IMR-90 (cell line): ENCODE measurements around the gene GNGT1. TPM values are rescaled to one million over a fixed set of nuclear protein-coding genes. Genes with fewer than 3 reads are reported as not detected.

Experiments used
- ATAC-seq: fragments of 200-7000 bp; cut with Tn5 transposase; 2 replicates; pipeline ENCODE4 v1.9.1; 2020; ENCODE audit warnings: low read depth, mild to moderate bottlenecking, moderate library complexity
- BruUV-seq: library from RNA; stranded (reverse); fragments of 400-500 nt; replicated peaks from 2 replicates; lab custom pipeline; 2021; lab: Mats Ljungman, UMichigan
- CTCF ChIA-PET: fragments of 300-600 bp; formaldehyde crosslinking; extraction: SDS; loops from one replicate; lab custom pipeline; 2021; ENCODE audit warnings: antibody characterized with exemption; lab: Yijun Ruan, JAX
- POLR2A ChIA-PET: fragments of 300-600 bp; sonication (Branson Sonifier 250); formaldehyde crosslinking; loops from one replicate; lab custom pipeline; 2022; ENCODE audit warnings: antibody characterized with exemption; ENCODE audit not compliant: unreplicated experiment; lab: Charles Lee
- DNase-seq: peaks from one replicate; pipeline ENCODE4 v3.0.0; 2013
- H2AFZ ChIP-seq: replicated peaks from 2 replicates; pipeline ENCODE3; 2013; ENCODE audit warnings: low read length, mild to moderate bottlenecking; ENCODE audit not compliant: poor library complexity
- H2AK5ac ChIP-seq: 2 replicates; pipeline ENCODE4 v1.6.1; 2013; ENCODE audit warnings: low read depth, low read length, inconsistent platforms
- H2AK9ac ChIP-seq: replicated peaks from 2 replicates; pipeline ENCODE3; 2013; ENCODE audit warnings: mild to moderate bottlenecking, low read depth, low read length, moderate library complexity; ENCODE audit not compliant: poor library complexity
- H2BK120ac ChIP-seq: 2 replicates; pipeline ENCODE4 v1.6.1; 2013; ENCODE audit warnings: low read depth, low read length, inconsistent platforms
- H2BK15ac ChIP-seq: 3 replicates; pipeline ENCODE4 v1.6.1; 2013; ENCODE audit warnings: low read depth, low read length, inconsistent platforms
- H2BK20ac ChIP-seq: 2 replicates; pipeline ENCODE4 v1.6.1; 2013; ENCODE audit warnings: low read depth, mild to moderate bottlenecking, inconsistent platforms, low read length, moderate library complexity
- H2BK5ac ChIP-seq: 2 replicates; pipeline ENCODE4 v1.6.1; 2013; ENCODE audit warnings: mild to moderate bottlenecking, low read depth, low read length, inconsistent platforms; ENCODE audit not compliant: poor library complexity, severe bottlenecking
- H3K14ac ChIP-seq: replicated peaks from 2 replicates; pipeline ENCODE4 v1.6.1; 2013; ENCODE audit warnings: low read depth, low read length, inconsistent platforms
- H3K18ac ChIP-seq: 2 replicates; pipeline ENCODE4 v1.6.1; 2013; ENCODE audit warnings: low read depth, low read length, control low read depth
- H3K23ac ChIP-seq: 2 replicates; pipeline ENCODE4 v1.6.1; 2013; ENCODE audit warnings: low read depth, low read length, inconsistent platforms
- H3K27ac ChIP-seq: 2 replicates; pipeline ENCODE4 v1.5.1; 2013; ENCODE audit warnings: mild to moderate bottlenecking, control low read depth, low read length; ENCODE audit not compliant: insufficient read depth
- H3K27me3 ChIP-seq: 2 replicates; pipeline ENCODE4 v1.6.1; 2013; ENCODE audit warnings: low read length; ENCODE audit not compliant: control insufficient read depth, insufficient read depth
- H3K36me3 ChIP-seq: 2 replicates; pipeline ENCODE4 v1.6.1; 2013; ENCODE audit warnings: low read length, mixed read lengths; ENCODE audit not compliant: control insufficient read depth, insufficient read depth
- H3K4ac ChIP-seq: 2 replicates; pipeline ENCODE4 v1.6.1; 2013; ENCODE audit warnings: low read depth, low read length, inconsistent platforms
- H3K4me1 ChIP-seq: 2 replicates; pipeline ENCODE4 v1.6.1; 2013; ENCODE audit warnings: low read length, mixed read lengths; ENCODE audit not compliant: control insufficient read depth, insufficient read depth
- H3K4me2 ChIP-seq: 2 replicates; pipeline ENCODE4 v1.6.1; 2013; ENCODE audit warnings: low read depth, mild to moderate bottlenecking, control low read depth, low read length, moderate library complexity
- H3K4me3 ChIP-seq: 2 replicates; pipeline ENCODE4 v1.5.1; 2013; ENCODE audit warnings: low read depth, mild to moderate bottlenecking, control low read depth, low read length, moderate library complexity; ENCODE audit not compliant: insufficient read depth
- H3K56ac ChIP-seq: 2 replicates; pipeline ENCODE4 v1.6.1; 2013; ENCODE audit warnings: low read length, inconsistent platforms; ENCODE audit not compliant: insufficient read depth; ENCODE audit errors: extremely low read depth
- H3K79me1 ChIP-seq, 2 experiments: 2 replicates each; pipeline ENCODE4 v1.6.1; 2013; ENCODE audit warnings: low read length in 2 of 2, inconsistent platforms in 1 of 2, low read depth in 1 of 2
- H3K9ac ChIP-seq: 2 replicates; pipeline ENCODE4 v1.6.1; 2013; ENCODE audit warnings: low read depth, low read length, control low read depth
- H3K9me1 ChIP-seq: 2 replicates; pipeline ENCODE4 v1.6.1; 2013; ENCODE audit warnings: low read length, inconsistent platforms; ENCODE audit not compliant: insufficient read depth
- H3K9me3 ChIP-seq: 2 replicates; pipeline ENCODE4 v1.6.1; 2013; ENCODE audit warnings: low read length; ENCODE audit not compliant: control insufficient read depth, insufficient read depth
- H4K20me1 ChIP-seq: 2 replicates; pipeline ENCODE4 v1.6.1; 2013; ENCODE audit warnings: low read length, inconsistent platforms; ENCODE audit not compliant: insufficient read depth
- H4K5ac ChIP-seq: 2 replicates; pipeline ENCODE4 v1.6.1; 2013; ENCODE audit warnings: mild to moderate bottlenecking, low read depth, low read length, control low read depth
- H4K8ac ChIP-seq, 2 experiments: 2 replicates each; pipeline ENCODE4 v1.6.1; 2013; ENCODE audit warnings: low read depth in 2 of 2, low read length in 2 of 2, control low read depth in 1 of 2, inconsistent platforms in 1 of 2
- H4K91ac ChIP-seq: 2 replicates; pipeline ENCODE4 v1.6.1; 2013; ENCODE audit warnings: low read depth, low read length, inconsistent platforms; ENCODE audit not compliant: insufficient read depth
- BHLHE40 ChIP-seq: fragments of 150-350 bp; IDR thresholded peaks from 2 replicates; pipeline ENCODE4 v1.6.1; 2016; ENCODE audit warnings: mild to moderate bottlenecking, low read depth, low read length
- CEBPB ChIP-seq: IDR thresholded peaks from 2 replicates; pipeline ENCODE4 v1.6.1; 2012; ENCODE audit warnings: low read depth, low read length, improper control_type of control experiment
- FOS ChIP-seq: fragments of 150-350 bp; IDR thresholded peaks from 2 replicates; pipeline ENCODE4 v1.6.1; 2016; ENCODE audit warnings: low read depth, low read length
- MXI1 ChIP-seq: IDR thresholded peaks from 2 replicates; pipeline ENCODE4 v1.6.1; 2012; ENCODE audit warnings: low read depth, mild to moderate bottlenecking, low read length, moderate library complexity, borderline replicate concordance
- RAD21 ChIP-seq: IDR thresholded peaks from 2 replicates; pipeline ENCODE4 v1.6.1; 2012; ENCODE audit warnings: low read length, improper control_type of control experiment
- RFX5 ChIP-seq: IDR thresholded peaks from 2 replicates; pipeline ENCODE4 v1.8.0; 2012; ENCODE audit warnings: low read depth, mild to moderate bottlenecking, low read length, moderate library complexity
- SMC3 ChIP-seq: fragments of 150-350 bp; IDR thresholded peaks from 2 replicates; pipeline ENCODE4 v1.6.1; 2016; ENCODE audit warnings: low read depth, mild to moderate bottlenecking, antibody characterized with exemption, low read length, moderate library complexity
- WGBS, 2 experiments: methylation state at CpG; one replicate each; pipeline versions ENCODE4 v1.1.5 to v1.1.7; 2013; ENCODE audit warnings: missing lambda C conversion rate in 2 of 2; ENCODE audit not compliant: insufficient read length in 1 of 2; ENCODE audit errors: extremely low coverage in 2 of 2; 5-methylcytosine and 5-hydroxymethylcytosine counted together
- dilution Hi-C: fragments of 300-500 bp; cut with HindIII; formaldehyde crosslinking; loops from one replicate; pipeline ENCODE4 v1.14.3; 2018; ENCODE audit warnings: low sequenced_read_pairs; ENCODE audit not compliant: unreplicated experiment
- in situ Hi-C: fragments of 300-500 bp; cut with MboI; formaldehyde crosslinking; loops from 3 replicates; pipeline ENCODE4 v1.14.3; 2019; ENCODE audit warnings: low sequenced_read_pairs, inconsistent platforms, mixed read lengths
- intact Hi-C: fragments of 100-400 bp; cut with micrococcal nuclease; formaldehyde crosslinking; loops from 2 replicates; pipeline ENCODE4 v1.10.0; 2022
- polyA plus RNA-seq, 3 experiments: library from polyadenylated mRNA; depleted of rRNA; stranded (reverse); fragments of >200 nt; gene quantifications; 2 replicates each; pipeline ENCODE4 v1.2.3, GENCODE V29; 2012; ENCODE audit warnings: low replicate concordance in 1 of 3
- total RNA-seq: library from RNA; depleted of rRNA; stranded (reverse); fragments of >200 nt; gene quantifications from 2 replicates; pipeline ENCODE4 v1.2.3, GENCODE V29; 2012
- TF ChIP-seq, protein P1 (sequence below): conservative IDR thresholded peaks from 2 replicates; pipeline ENCODE4 v1.5.1; 2012; ENCODE audit warnings: mild to moderate bottlenecking, low read depth, low read length, improper control_type of control experiment

The GNGT1 gene
- total and polyA plus RNA-seq, 2 of the 4 experiments (the other 2 are of a cell fraction), result not detected

DNA sequence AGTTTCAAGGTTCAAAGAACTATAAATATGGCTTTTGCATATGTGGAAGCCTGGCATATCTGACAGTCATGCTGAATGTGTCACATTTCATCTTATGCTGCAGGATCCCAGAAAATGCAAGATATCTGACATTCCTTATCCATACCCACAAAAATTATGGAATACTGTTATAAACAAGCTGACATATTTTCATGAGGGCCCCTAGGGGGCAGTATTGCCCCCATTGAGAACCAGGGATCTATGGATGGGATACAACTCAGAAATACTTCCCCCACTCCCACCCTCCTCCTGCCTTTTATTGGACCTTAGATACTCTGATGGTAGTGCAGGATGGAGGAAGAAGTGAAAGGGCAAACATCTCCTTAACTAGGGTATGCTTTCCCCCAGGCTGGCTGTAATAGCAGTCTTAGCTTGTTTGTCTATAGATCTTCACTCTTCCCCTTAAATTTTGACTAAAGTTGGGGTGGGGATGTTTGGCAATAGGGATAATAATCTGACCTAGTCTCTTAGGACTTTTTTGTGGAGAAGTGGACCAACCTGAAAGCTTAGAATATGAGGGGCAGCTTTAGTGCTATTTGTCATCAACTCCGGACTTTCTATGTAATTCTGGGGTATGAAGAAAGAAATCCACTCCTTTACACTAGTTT is 3.5 kb upstream of the GNGT1 start:
- TF ChIP-seq MXI1 (no peak), BHLHE40 (no peak), CEBPB (no peak), RFX5 (no peak), SMC3 (peak; percentile 78), RAD21 (peak; percentile 84), FOS (0 out of 2 replicates have a peak, but pooled peaks have one; percentile 9)
- TF ChIP-seq, protein P1, sequence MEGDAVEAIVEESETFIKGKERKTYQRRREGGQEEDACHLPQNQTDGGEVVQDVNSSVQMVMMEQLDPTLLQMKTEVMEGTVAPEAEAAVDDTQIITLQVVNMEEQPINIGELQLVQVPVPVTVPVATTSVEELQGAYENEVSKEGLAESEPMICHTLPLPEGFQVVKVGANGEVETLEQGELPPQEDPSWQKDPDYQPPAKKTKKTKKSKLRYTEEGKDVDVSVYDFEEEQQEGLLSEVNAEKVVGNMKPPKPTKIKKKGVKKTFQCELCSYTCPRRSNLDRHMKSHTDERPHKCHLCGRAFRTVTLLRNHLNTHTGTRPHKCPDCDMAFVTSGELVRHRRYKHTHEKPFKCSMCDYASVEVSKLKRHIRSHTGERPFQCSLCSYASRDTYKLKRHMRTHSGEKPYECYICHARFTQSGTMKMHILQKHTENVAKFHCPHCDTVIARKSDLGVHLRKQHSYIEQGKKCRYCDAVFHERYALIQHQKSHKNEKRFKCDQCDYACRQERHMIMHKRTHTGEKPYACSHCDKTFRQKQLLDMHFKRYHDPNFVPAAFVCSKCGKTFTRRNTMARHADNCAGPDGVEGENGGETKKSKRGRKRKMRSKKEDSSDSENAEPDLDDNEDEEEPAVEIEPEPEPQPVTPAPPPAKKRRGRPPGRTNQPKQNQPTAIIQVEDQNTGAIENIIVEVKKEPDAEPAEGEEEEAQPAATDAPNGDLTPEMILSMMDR, result peak; percentile 86

More for the DNA sequence above, 3.5 kb upstream of the GNGT1 start:
- Histone ChIP-seq H3K4me3 (no peak overlapping the region), H2BK20ac (peak overlapping the region; percentile 76; the same call in 1 of the 2 replicates), H3K14ac (no peak overlapping the region), H2BK15ac (peak overlapping the region; percentile 58; the same call in 2 of the 3 replicates), H2BK5ac (no peak overlapping the region), H2AFZ (no peak overlapping the region), H4K8ac (peak overlapping the region in 1 of 2 experiments; percentile 55; a peak in 3 of 4 replicates), H3K4me2 (no peak overlapping the region; the same call in 1 of the 2 replicates), H4K91ac (no peak overlapping the region), H3K27ac (no peak overlapping the region), H3K4ac (0 out of 2 replicates have a peak overlapping the region, but pooled peaks have one; percentile 66), H3K9me3 (no peaks in the 10 kb centered on the region), H3K36me3 (no peaks in the 10 kb centered on the region), H3K79me1 (no peaks in the 10 kb centered on the region), H3K4me1 (peaks cover 2% of the 10 kb centered on the region; the same call in 1 of the 2 replicates), H3K9ac (no peak overlapping the region), H4K20me1 (no peaks in the 10 kb centered on the region), H2AK9ac (no peak overlapping the region), H2AK5ac (peak overlapping the region; percentile 85; the same call in 1 of the 2 replicates), H2BK120ac (peak overlapping the region; percentile 48), H3K56ac (no peak overlapping the region), H4K5ac (no peak overlapping the region; the same call in 1 of the 2 replicates), H3K23ac (no peak overlapping the region), H3K27me3 (no peaks in the 10 kb centered on the region), H3K18ac (peak overlapping the region; percentile 78; the same call in 1 of the 2 replicates), H3K9me1 (no peaks in the 10 kb centered on the region)
- DNase-seq, result peak; percentile 75
- no CpG with 5 or more reads among the region's 1 CpG for WGBS, 2 experiments
- in situ Hi-C loops, result loop anchor here (5.0 to 25.0 kb wide), 3 partner anchors 194 to 534 kb away; no protein-coding TSS in a partner anchor
- dilution Hi-C loops, result no loop called here
- peak; percentile 85 for ATAC-seq
- ChIA-PET CTCF (interaction anchor here (0.8 to 1.5 kb wide), 8 partner anchors 10 to 326 kb away, joined by 3 to 10 read pairs (median 3); no protein-coding TSS in a partner anchor), POLR2A (no interaction called here)
- intact Hi-C loops, result loop anchor here (1.0 to 10.0 kb wide), 5 partner anchors 184 to 532 kb away; no protein-coding TSS in a partner anchor
- no TSS peak for BruUV-seq
